Measurements from ENCODE around the gene CCN5.

CCN5 gene

GRCh38 chr20:44746367-44747165 is 31.4 kb downstream of the CCN5 start:
- Histone ChIP-seq H3K9me3 (ENCODE audit: insufficient read depth, low read length) (no peaks in the 10 kb centered on the region), H3K27me3 (ENCODE audit: low read depth, low read length) (no peaks in the 10 kb centered on the region), H2AFZ (ENCODE audit: low read depth, low read length) (peak overlapping the region; percentile 44; the same call in 1 of the 2 replicates), H3K4me1 (ENCODE audit: low read length) (peaks cover 4% of the 10 kb centered on the region; the same call in 1 of the 2 replicates), H3K27ac (ENCODE audit: low read length) (no peak overlapping the region), H3K4me3 (ENCODE audit: low read length) (peak overlapping the region; percentile 76), H3K9ac (ENCODE audit: low read length) (peak overlapping the region; percentile 47; the same call in 1 of the 2 replicates), H4K20me1 (ENCODE audit: insufficient read depth, low read length) (no peaks in the 10 kb centered on the region), H3K36me3 (replicated peaks; ENCODE audit: low read depth, low read length) (no peaks in the 10 kb centered on the region), H3K79me2 (ENCODE audit: low read length) (no peaks in the 10 kb centered on the region), H3K4me2 (ENCODE audit: low read length) (peak overlapping the region; percentile 70)
- TF ChIP-seq EZH2phosphoT487 (IDR thresholded peaks at IDR 0.05; ENCODE audit: low read depth), result no peak
- TF ChIP-seq CTCF (IDR thresholded peaks at IDR 0.05; ENCODE audit: low read depth, low read length), result no peak

GRCh38 chr20:44747166-44748004 is 32.2 kb downstream of the CCN5 start:
- Histone ChIP-seq H3K9me3 (ENCODE audit: insufficient read depth, low read length) (no peaks in the 10 kb centered on the region), H3K9ac (ENCODE audit: low read length) (no peak overlapping the region), H3K27me3 (ENCODE audit: low read depth, low read length) (no peaks in the 10 kb centered on the region), H3K27ac (ENCODE audit: low read length) (no peak overlapping the region), H3K4me1 (ENCODE audit: low read length) (peaks cover 4% of the 10 kb centered on the region; the same call in 1 of the 2 replicates), H3K4me3 (ENCODE audit: low read length) (no peak overlapping the region), H3K4me2 (ENCODE audit: low read length) (peak overlapping the region; percentile 30), H2AFZ (ENCODE audit: low read depth, low read length) (peak overlapping the region; percentile 28; the same call in 1 of the 2 replicates), H4K20me1 (ENCODE audit: insufficient read depth, low read length) (no peaks in the 10 kb centered on the region), H3K79me2 (ENCODE audit: low read length) (no peaks in the 10 kb centered on the region), H3K36me3 (replicated peaks; ENCODE audit: low read depth, low read length) (no peaks in the 10 kb centered on the region)
- peak; percentile 96 for TF ChIP-seq CTCF (IDR thresholded peaks at IDR 0.05; ENCODE audit: low read depth, low read length)
- TF ChIP-seq EZH2phosphoT487 (IDR thresholded peaks at IDR 0.05; ENCODE audit: low read depth), result no peak

- no peak overlapping the region for H2AFZ ChIP-seq (ENCODE audit: low read depth, low read length)
- no peaks in the 10 kb centered on the region for H3K9me3 ChIP-seq (ENCODE audit: insufficient read depth, low read length)
- no peaks in the 10 kb centered on the region for H4K20me1 ChIP-seq (ENCODE audit: insufficient read depth, low read length)
- no peak overlapping the region for H3K9ac ChIP-seq (ENCODE audit: low read length)
- H3K4me1 ChIP-seq (ENCODE audit: low read length), result peaks cover 4% of the 10 kb centered on the region; the same call in 1 of the 2 replicates
- H3K4me2 ChIP-seq (ENCODE audit: low read length), result no peak overlapping the region
- H3K79me2 ChIP-seq (ENCODE audit: low read length), result no peaks in the 10 kb centered on the region
- no peaks in the 10 kb centered on the region for H3K27me3 ChIP-seq (ENCODE audit: low read depth, low read length)
- no peak overlapping the region for H3K4me3 ChIP-seq (ENCODE audit: low read length)
- H3K36me3 ChIP-seq (replicated peaks; ENCODE audit: low read depth, low read length), result no peaks in the 10 kb centered on the region
- TF ChIP-seq CTCF (IDR thresholded peaks at IDR 0.05; ENCODE audit: low read depth, low read length), result no peak
- TF ChIP-seq EZH2phosphoT487 (IDR thresholded peaks at IDR 0.05; ENCODE audit: low read depth), result no peak
- no peak overlapping the region for H3K27ac ChIP-seq (ENCODE audit: low read length)
Observed at GRCh38 chr20:44748005-44748370, 32.8 kb downstream of the CCN5 start.

Data from OCI-LY3 (cell line).